DOHH2 (cell line): ENCODE data around the gene SLC49A3.

Experiments used
- H3F3A ChIP-seq: fragments of 200-600 bp; sonication (generic), shearing (Covaris generic); 2 replicates; pipeline ENCODE4 v1.6.0; 2016; ENCODE audit warnings: antibody characterized with exemption, mild to moderate bottlenecking; ENCODE audit not compliant: control insufficient read depth, insufficient read depth
- H3K27ac ChIP-seq: fragments of 200-600 bp; sonication (generic); 2 replicates; pipeline ENCODE4 v1.5.1; 2014; ENCODE audit warnings: low read depth, mild to moderate bottlenecking, low read length, moderate library complexity
- H3K27me3 ChIP-seq: fragments of 200-600 bp; sonication (generic); 2 replicates; pipeline ENCODE4 v1.6.1; 2014; ENCODE audit warnings: mild to moderate bottlenecking, low read length, mixed read lengths; ENCODE audit not compliant: control insufficient read depth
- H3K36me3 ChIP-seq: fragments of 200-600 bp; sonication (generic); 2 replicates; pipeline ENCODE4 v1.6.1; 2014; ENCODE audit warnings: mild to moderate bottlenecking, low read length, moderate library complexity, mixed read lengths; ENCODE audit not compliant: control insufficient read depth
- H3K4me1 ChIP-seq: fragments of 200-600 bp; sonication (generic); 2 replicates; pipeline ENCODE4 v1.6.1; 2014; ENCODE audit warnings: mild to moderate bottlenecking, low read length, mixed read lengths; ENCODE audit not compliant: control insufficient read depth
- H3K4me2 ChIP-seq: fragments of 200-600 bp; sonication (generic); 2 replicates; pipeline ENCODE4 v1.6.0; 2014; ENCODE audit warnings: mild to moderate bottlenecking, low read length, moderate library complexity
- H3K4me3 ChIP-seq: fragments of 200-600 bp; sonication (generic); 2 replicates; pipeline ENCODE4 v1.5.1; 2014; ENCODE audit warnings: mild to moderate bottlenecking, low read length, mixed read lengths
- H3K79me2 ChIP-seq: fragments of 200-600 bp; sonication (generic); 2 replicates; pipeline ENCODE4 v1.6.1; 2014; ENCODE audit warnings: mild to moderate bottlenecking, low read length, mixed read lengths; ENCODE audit not compliant: control insufficient read depth
- H3K9me2 ChIP-seq: fragments of 200-600 bp; sonication (generic); replicated peaks from 2 replicates; pipeline ENCODE4 v1.6.1; 2014; ENCODE audit warnings: mild to moderate bottlenecking, low read length, mixed read lengths; ENCODE audit not compliant: control insufficient read depth
- H3K9me3 ChIP-seq: fragments of 200-600 bp; sonication (generic); 2 replicates; pipeline ENCODE4 v1.6.1; 2014; ENCODE audit warnings: antibody characterized with exemption, low read length, mixed read lengths; ENCODE audit not compliant: control insufficient read depth, insufficient read depth
- H4K20me1 ChIP-seq: fragments of 200-600 bp; sonication (generic); 2 replicates; pipeline ENCODE4 v1.6.0; 2014; ENCODE audit warnings: low read depth, mild to moderate bottlenecking, antibody characterized with exemption, low read length, moderate library complexity; ENCODE audit not compliant: control insufficient read depth, insufficient read depth
- CTCF ChIP-seq: fragments of 200-600 bp; sonication (generic); IDR thresholded peaks from one replicate; pipeline ENCODE4 v1.5.1; 2014; ENCODE audit warnings: antibody characterized with exemption, mild to moderate bottlenecking, low read depth, low read length; ENCODE audit not compliant: poor library complexity, severe bottlenecking
- EZH2phosphoT487 ChIP-seq: fragments of 200-600 bp; sonication (generic); IDR thresholded peaks from 2 replicates; pipeline ENCODE4 v1.6.1; 2017; ENCODE audit warnings: borderline replicate concordance, mild to moderate bottlenecking, antibody characterized with exemption, low read length, moderate library complexity, mixed read lengths

The SLC49A3 gene

GRCh38 chr4:720111-720860 lies 31.3 kb upstream of the SLC49A3 start:
- H3K4me2 ChIP-seq: no peak overlapping the region
- H3K27ac ChIP-seq: no peak overlapping the region
- no peaks in the 10 kb centered on the region for H3F3A ChIP-seq
- H3K79me2 ChIP-seq: peaks cover 81% of the 10 kb centered on the region
- H3K4me1 ChIP-seq: no peaks in the 10 kb centered on the region
- no peaks in the 10 kb centered on the region for H3K27me3 ChIP-seq
- H3K4me3 ChIP-seq: no peak overlapping the region
- H3K9me2 ChIP-seq: no peaks in the 10 kb centered on the region
- no peaks in the 10 kb centered on the region for H4K20me1 ChIP-seq
- peaks cover 3% of the 10 kb centered on the region; the same call in 1 of the 2 replicates for H3K9me3 ChIP-seq
- H3K36me3 ChIP-seq: peaks cover 20% of the 10 kb centered on the region
- TF ChIP-seq CTCF (no peak), EZH2phosphoT487 (no peak)

GRCh38 chr4:718460-718859 lies 29.5 kb upstream of the SLC49A3 start:
- H3K4me2 ChIP-seq: no peak overlapping the region
- no peak overlapping the region for H3K27ac ChIP-seq
- no peaks in the 10 kb centered on the region for H3K27me3 ChIP-seq
- H3K9me2 ChIP-seq: no peaks in the 10 kb centered on the region
- H3K4me3 ChIP-seq: no peak overlapping the region
- H3K36me3 ChIP-seq: peaks cover 22% of the 10 kb centered on the region
- no peaks in the 10 kb centered on the region for H3F3A ChIP-seq
- H3K9me3 ChIP-seq: peaks cover 3% of the 10 kb centered on the region; the same call in 1 of the 2 replicates
- H3K4me1 ChIP-seq: no peaks in the 10 kb centered on the region
- H3K79me2 ChIP-seq: peaks cover 83% of the 10 kb centered on the region
- no peaks in the 10 kb centered on the region for H4K20me1 ChIP-seq
- TF ChIP-seq EZH2phosphoT487 (no peak), CTCF (no peak)

- Histone ChIP-seq H3K9me3 (peaks cover 3% of the 10 kb centered on the region; the same call in 1 of the 2 replicates), H3K27ac (no peak overlapping the region), H3K27me3 (no peaks in the 10 kb centered on the region), H3K36me3 (peaks cover 21% of the 10 kb centered on the region), H3K79me2 (peaks cover 83% of the 10 kb centered on the region), H3K4me2 (no peak overlapping the region), H3K9me2 (no peaks in the 10 kb centered on the region), H3K4me3 (no peak overlapping the region), H3K4me1 (no peaks in the 10 kb centered on the region), H3F3A (no peaks in the 10 kb centered on the region), H4K20me1 (no peaks in the 10 kb centered on the region)
- TF ChIP-seq CTCF: no peak
- no peak for TF ChIP-seq EZH2phosphoT487
These were observed 28.8 kb upstream of the SLC49A3 start for GRCh38 chr4:717601-718320.
